ENCODE data around the gene NEK7.
"Not testable (repeated sequence)": the region's sequence is repeated elsewhere in the genome, so short reads cannot be mapped to it uniquely, and the experiment has no call there.

The NEK7 gene

GRCh38 chr1:198171667-198172540, 15.1 kb downstream of the NEK7 start:
- no peak for DNase-seq (ENCODE audit: low spot score)

- DNase-seq (ENCODE audit: low spot score) = no peak
These were observed 17.0 kb downstream of the NEK7 start for GRCh38 chr1:198173832-198174231.

GRCh38 chr1:198174297-198174696, 17.5 kb downstream of the NEK7 start:
- DNase-seq (ENCODE audit: low spot score) = no peak

- no peak for DNase-seq (ENCODE audit: low spot score)
These were observed 18.8 kb downstream of the NEK7 start for GRCh38 chr1:198175423-198176170.

- no peak for DNase-seq (ENCODE audit: low spot score)
These were observed 19.4 kb downstream of the NEK7 start for GRCh38 chr1:198176179-198176578.

GRCh38 chr1:198177546-198177945, 20.7 kb downstream of the NEK7 start:
- DNase-seq (ENCODE audit: low spot score) = no peak

- DNase-seq (ENCODE audit: low spot score) = no peak
These were observed 21.8 kb downstream of the NEK7 start for GRCh38 chr1:198178615-198179014.

GRCh38 chr1:198179556-198179981, 22.8 kb downstream of the NEK7 start:
- no peak for DNase-seq (ENCODE audit: low spot score)

- DNase-seq (ENCODE audit: low spot score) = no peak
These were observed 26.8 kb downstream of the NEK7 start for GRCh38 chr1:198183605-198184004.

- no peak for DNase-seq (ENCODE audit: low spot score)
These were observed 27.7 kb downstream of the NEK7 start for GRCh38 chr1:198184516-198184915.

- DNase-seq (ENCODE audit: low spot score) = no peak
These were observed 28.3 kb downstream of the NEK7 start for GRCh38 chr1:198185146-198185545.

- no peak for DNase-seq (ENCODE audit: low spot score)
These were observed 29.0 kb downstream of the NEK7 start for GRCh38 chr1:198185759-198186158.

GRCh38 chr1:198186916-198187580, 30.2 kb downstream of the NEK7 start:
- no peak for DNase-seq (ENCODE audit: low spot score)

- DNase-seq (ENCODE audit: low spot score) = no peak
These were observed 31.3 kb downstream of the NEK7 start for GRCh38 chr1:198187973-198188588.

GRCh38 chr1:198191117-198191516, 34.3 kb downstream of the NEK7 start:
- DNase-seq (ENCODE audit: low spot score) = no peak

- DNase-seq (ENCODE audit: low spot score) = not testable (repeated sequence)
These were observed 37.1 kb downstream of the NEK7 start for GRCh38 chr1:198193871-198194270.

- no peak for DNase-seq (ENCODE audit: low spot score)
These were observed 39.8 kb downstream of the NEK7 start for GRCh38 chr1:198196630-198197029.

GRCh38 chr1:198197285-198197684, 40.5 kb downstream of the NEK7 start:
- no peak for DNase-seq (ENCODE audit: low spot score)

GRCh38 chr1:198199105-198199504, 42.3 kb downstream of the NEK7 start:
- DNase-seq (ENCODE audit: low spot score) = no peak

GRCh38 chr1:198201956-198202784, 45.4 kb downstream of the NEK7 start:
- DNase-seq (ENCODE audit: low spot score) = no peak

- no peak for DNase-seq (ENCODE audit: low spot score)
These were observed 46.6 kb downstream of the NEK7 start for GRCh38 chr1:198203434-198203833.
